ENCODE measurements around the gene BCL2A1. TPM values are rescaled to one million over a fixed set of nuclear protein-coding genes. Genes with fewer than 3 reads are reported as not detected.

The BCL2A1 gene
- total RNA-seq, 4 donors from 2014 or later = 0.97 to 12.6 (median 1.3) TPM; not detected in 1

DNA sequence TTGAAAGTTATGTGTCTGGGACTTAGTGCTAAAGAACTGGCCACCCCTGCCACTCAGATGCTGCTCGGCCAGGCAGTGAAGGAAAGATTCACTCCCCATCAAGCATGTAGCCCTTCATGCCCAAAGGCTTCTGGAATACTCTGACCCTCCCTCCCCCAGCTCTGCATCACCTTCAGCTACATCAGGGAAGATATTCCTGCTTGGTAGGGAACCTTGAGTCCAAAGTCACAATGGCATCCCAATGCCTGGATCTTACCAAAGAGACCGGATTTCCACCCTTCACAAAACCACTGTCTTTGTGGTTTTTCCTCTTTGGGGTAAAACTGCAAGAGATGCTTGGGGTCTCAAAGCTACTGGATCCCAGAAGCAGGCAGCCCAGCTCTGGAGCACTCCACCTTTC lies 18.2 kb upstream of the BCL2A1 start:
- Histone ChIP-seq H3K36me3 (no peaks in the 10 kb centered on the region), H3K27ac (no peak overlapping the region), H3K4me3 (no peak overlapping the region), H3K4me1 (no peaks in the 10 kb centered on the region), H3K27me3 (no peaks in the 10 kb centered on the region), H3K9me3 (no peaks in the 10 kb centered on the region)
- DNase-seq = no peak
- TF ChIP-seq POLR2A (IDR thresholded peaks at IDR 0.05) = no peak
- TF ChIP-seq, protein P1, sequence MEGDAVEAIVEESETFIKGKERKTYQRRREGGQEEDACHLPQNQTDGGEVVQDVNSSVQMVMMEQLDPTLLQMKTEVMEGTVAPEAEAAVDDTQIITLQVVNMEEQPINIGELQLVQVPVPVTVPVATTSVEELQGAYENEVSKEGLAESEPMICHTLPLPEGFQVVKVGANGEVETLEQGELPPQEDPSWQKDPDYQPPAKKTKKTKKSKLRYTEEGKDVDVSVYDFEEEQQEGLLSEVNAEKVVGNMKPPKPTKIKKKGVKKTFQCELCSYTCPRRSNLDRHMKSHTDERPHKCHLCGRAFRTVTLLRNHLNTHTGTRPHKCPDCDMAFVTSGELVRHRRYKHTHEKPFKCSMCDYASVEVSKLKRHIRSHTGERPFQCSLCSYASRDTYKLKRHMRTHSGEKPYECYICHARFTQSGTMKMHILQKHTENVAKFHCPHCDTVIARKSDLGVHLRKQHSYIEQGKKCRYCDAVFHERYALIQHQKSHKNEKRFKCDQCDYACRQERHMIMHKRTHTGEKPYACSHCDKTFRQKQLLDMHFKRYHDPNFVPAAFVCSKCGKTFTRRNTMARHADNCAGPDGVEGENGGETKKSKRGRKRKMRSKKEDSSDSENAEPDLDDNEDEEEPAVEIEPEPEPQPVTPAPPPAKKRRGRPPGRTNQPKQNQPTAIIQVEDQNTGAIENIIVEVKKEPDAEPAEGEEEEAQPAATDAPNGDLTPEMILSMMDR (IDR thresholded peaks at IDR 0.05) = no peak
- intact Hi-C loops (cut with DNase I; ENCODE audit: low total_unique reads) = no loop called here

GRCh38 chr15:79988448-79989117 lies 17.6 kb upstream of the BCL2A1 start:
- Histone ChIP-seq H3K4me3 (no peak overlapping the region), H3K27ac (no peak overlapping the region), H3K9me3 (no peaks in the 10 kb centered on the region), H3K4me1 (no peaks in the 10 kb centered on the region), H3K27me3 (no peaks in the 10 kb centered on the region), H3K36me3 (no peaks in the 10 kb centered on the region)
- TF ChIP-seq, protein P1 (IDR thresholded peaks at IDR 0.05) = no peak
- no peak for TF ChIP-seq POLR2A (IDR thresholded peaks at IDR 0.05)
- intact Hi-C loops (cut with DNase I; ENCODE audit: low total_unique reads) = no loop called here
- DNase-seq = no peak

GRCh38 chr15:79987969-79988368 lies 17.0 kb upstream of the BCL2A1 start:
- no peak for DNase-seq
- Histone ChIP-seq H3K27ac (no peak overlapping the region), H3K4me1 (no peaks in the 10 kb centered on the region), H3K9me3 (no peaks in the 10 kb centered on the region), H3K4me3 (no peak overlapping the region), H3K27me3 (no peaks in the 10 kb centered on the region), H3K36me3 (no peaks in the 10 kb centered on the region)
- TF ChIP-seq, protein P1 (IDR thresholded peaks at IDR 0.05) = no peak
- TF ChIP-seq POLR2A (IDR thresholded peaks at IDR 0.05) = no peak
- intact Hi-C loops (cut with DNase I; ENCODE audit: low total_unique reads) = no loop called here

DNA sequence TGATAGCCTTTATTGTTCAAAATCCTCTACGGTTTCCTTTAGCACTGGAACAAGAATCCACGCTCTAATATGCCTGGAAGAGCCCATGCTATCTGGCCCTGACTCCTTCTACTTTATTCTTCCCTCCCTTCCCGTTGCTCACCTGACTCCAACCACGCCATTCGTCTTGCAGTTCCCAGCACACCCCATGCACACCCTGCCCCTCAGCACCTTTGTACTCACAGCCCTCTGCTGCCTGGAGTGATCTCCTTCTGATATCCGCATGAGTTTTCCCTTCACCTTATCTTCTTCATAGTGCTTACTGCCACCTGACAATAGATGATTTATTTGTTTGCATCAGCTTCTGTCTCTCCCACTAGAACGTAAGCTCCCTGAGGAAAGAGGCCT lies 16.6 kb upstream of the BCL2A1 start:
- H3K4me1 ChIP-seq = no peaks in the 10 kb centered on the region
- H3K4me3 ChIP-seq = no peak overlapping the region
- TF ChIP-seq, protein P1 (IDR thresholded peaks at IDR 0.05) = no peak
- TF ChIP-seq POLR2A (IDR thresholded peaks at IDR 0.05) = no peak
- H3K27ac ChIP-seq = no peak overlapping the region
- H3K9me3 ChIP-seq = no peaks in the 10 kb centered on the region
- intact Hi-C loops (cut with DNase I; ENCODE audit: low total_unique reads) = no loop called here
- H3K36me3 ChIP-seq = no peaks in the 10 kb centered on the region
- H3K27me3 ChIP-seq = no peaks in the 10 kb centered on the region
- DNase-seq = no peak

GRCh38 chr15:79981831-79982455 lies 10.9 kb upstream of the BCL2A1 start:
- intact Hi-C loops (cut with DNase I; ENCODE audit: low total_unique reads) = no loop called here

More at GRCh38 chr15:79981831-79982455, 10.9 kb upstream of the BCL2A1 start:
- H3K27ac ChIP-seq = no peak overlapping the region
- TF ChIP-seq POLR2A (IDR thresholded peaks at IDR 0.05) = no peak
- TF ChIP-seq, protein P1 (IDR thresholded peaks at IDR 0.05) = no peak
- no peaks in the 10 kb centered on the region for H3K27me3 ChIP-seq
- DNase-seq = no peak
- H3K4me3 ChIP-seq = no peak overlapping the region
- H3K4me1 ChIP-seq = no peaks in the 10 kb centered on the region
- no peaks in the 10 kb centered on the region for H3K9me3 ChIP-seq
- H3K36me3 ChIP-seq = no peaks in the 10 kb centered on the region

All from uterus (tissue), 4 donors.